Measurements from ENCODE around the gene PSD2.

PSD2 gene

DNA sequence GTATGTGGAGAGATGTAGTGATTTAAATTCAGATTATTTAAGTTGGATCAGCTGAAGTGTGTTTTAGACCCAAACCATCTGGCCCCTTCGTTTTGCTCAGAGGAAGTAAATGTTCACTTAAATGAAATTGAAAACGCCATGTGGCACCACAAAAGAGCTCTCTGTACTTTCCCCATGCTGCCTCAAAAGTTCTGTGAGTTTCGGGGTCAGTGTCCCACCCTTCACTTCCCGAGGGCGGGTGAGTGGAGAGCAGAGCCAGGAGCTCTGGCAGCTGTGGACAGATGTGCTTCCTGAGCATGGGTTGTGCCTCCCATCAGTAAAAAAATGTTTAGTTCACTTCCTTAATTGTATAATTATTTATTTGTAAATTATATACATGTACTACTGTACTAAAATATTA lies 48.4 kb downstream of the PSD2 start:
- no peak overlapping the region for H3K4ac ChIP-seq (ENCODE audit: low read depth in 1 of 2, low read length in 2 of 2)
- no peak overlapping the region for H3K9ac ChIP-seq (ENCODE audit: low read length)
- H2BK15ac ChIP-seq (ENCODE audit: low read depth, poor library complexity, severe bottlenecking): no peak overlapping the region
- H3K4me3 ChIP-seq (ENCODE audit: insufficient read depth in 1 of 2, low read depth in 1 of 2, low read length in 2 of 2): no peak overlapping the region
- H3K18ac ChIP-seq (ENCODE audit: low read depth in 1 of 2, low read length in 2 of 2): no peak overlapping the region
- peaks cover 7% of the 10 kb centered on the region for H3K4me1 ChIP-seq (ENCODE audit: control insufficient read depth, insufficient read depth, low read depth, low read length)
- no peak for DNase-seq
- no peaks in the 10 kb centered on the region for H3K79me1 ChIP-seq (replicated peaks; ENCODE audit: low read length, poor library complexity, severe bottlenecking)
- H3K27me3 ChIP-seq (ENCODE audit: control insufficient read depth in 1 of 2, insufficient read depth in 1 of 2, low read length in 2 of 2): peaks cover 39 to 58% of the 10 kb centered on the region in 2 experiments
- H2BK12ac ChIP-seq (ENCODE audit: low read length in 2 of 2): no peak overlapping the region
- no peak overlapping the region for H3K14ac ChIP-seq (ENCODE audit: low read length in 2 of 2)
- H2AFZ ChIP-seq (ENCODE audit: low read depth, low read length): no peak overlapping the region
- no peak overlapping the region for H3K4me2 ChIP-seq (ENCODE audit: low read length, poor library complexity, severe bottlenecking)
- WGBS: 69% methylated on average over 5 of the region's 5 CpGs
- no peak overlapping the region for H2BK120ac ChIP-seq (ENCODE audit: low read depth, low read length)
- no peaks in the 10 kb centered on the region for H3K9me3 ChIP-seq (ENCODE audit: control insufficient read depth, low read length)
- no peak overlapping the region for H4K8ac ChIP-seq (ENCODE audit: low read length)
- no peak overlapping the region for H3K27ac ChIP-seq (ENCODE audit: low read length, poor library complexity, severe bottlenecking)
- no peak overlapping the region for H4K91ac ChIP-seq (ENCODE audit: low read length)
- no peak overlapping the region for H2BK5ac ChIP-seq (ENCODE audit: low read depth, low read length, poor library complexity, severe bottlenecking)
- no peak overlapping the region for H3K23ac ChIP-seq (ENCODE audit: low read length in 2 of 2)
- no peaks in the 10 kb centered on the region for H3K36me3 ChIP-seq (ENCODE audit: control insufficient read depth in 1 of 2, insufficient read depth in 2 of 2, low read depth in 1 of 2, low read length in 2 of 2)
- H2AK5ac ChIP-seq (ENCODE audit: low read length, severe bottlenecking): no peak overlapping the region

GRCh38 chr5:139844472-139845145 lies 49.0 kb downstream of the PSD2 start:
- Histone ChIP-seq H3K36me3 (ENCODE audit: control insufficient read depth in 1 of 2, insufficient read depth in 2 of 2, low read depth in 1 of 2, low read length in 2 of 2) (no peaks in the 10 kb centered on the region), H4K8ac (ENCODE audit: low read length) (no peak overlapping the region), H3K27ac (ENCODE audit: low read length, poor library complexity, severe bottlenecking) (no peak overlapping the region), H3K18ac (ENCODE audit: low read depth in 1 of 2, low read length in 2 of 2) (no peak overlapping the region), H3K4me2 (ENCODE audit: low read length, poor library complexity, severe bottlenecking) (no peak overlapping the region), H3K27me3 (ENCODE audit: control insufficient read depth in 1 of 2, insufficient read depth in 1 of 2, low read length in 2 of 2) (peaks cover 36 to 59% of the 10 kb centered on the region in 2 experiments), H3K14ac (ENCODE audit: low read length in 2 of 2) (no peak overlapping the region), H3K23ac (ENCODE audit: low read length in 2 of 2) (no peak overlapping the region), H2BK120ac (ENCODE audit: low read depth, low read length) (no peak overlapping the region), H3K9me3 (ENCODE audit: control insufficient read depth, low read length) (no peaks in the 10 kb centered on the region), H2BK15ac (ENCODE audit: low read depth, poor library complexity, severe bottlenecking) (no peak overlapping the region), H3K4ac (ENCODE audit: low read depth in 1 of 2, low read length in 2 of 2) (no peak overlapping the region), H2BK12ac (ENCODE audit: low read length in 2 of 2) (no peak overlapping the region), H2AFZ (ENCODE audit: low read depth, low read length) (no peak overlapping the region), H3K4me1 (ENCODE audit: control insufficient read depth, insufficient read depth, low read depth, low read length) (peaks cover 7% of the 10 kb centered on the region), H3K79me1 (replicated peaks; ENCODE audit: low read length, poor library complexity, severe bottlenecking) (no peaks in the 10 kb centered on the region), H2BK5ac (ENCODE audit: low read depth, low read length, poor library complexity, severe bottlenecking) (no peak overlapping the region), H3K9ac (ENCODE audit: low read length) (no peak overlapping the region), H2AK5ac (ENCODE audit: low read length, severe bottlenecking) (no peak overlapping the region), H3K4me3 (ENCODE audit: insufficient read depth in 1 of 2, low read depth in 1 of 2, low read length in 2 of 2) (no peak overlapping the region), H4K91ac (ENCODE audit: low read length) (no peak overlapping the region)
- DNase-seq: peak; percentile 71
- WGBS: 34% methylated on average over 18 of the region's 18 CpGs

DNA sequence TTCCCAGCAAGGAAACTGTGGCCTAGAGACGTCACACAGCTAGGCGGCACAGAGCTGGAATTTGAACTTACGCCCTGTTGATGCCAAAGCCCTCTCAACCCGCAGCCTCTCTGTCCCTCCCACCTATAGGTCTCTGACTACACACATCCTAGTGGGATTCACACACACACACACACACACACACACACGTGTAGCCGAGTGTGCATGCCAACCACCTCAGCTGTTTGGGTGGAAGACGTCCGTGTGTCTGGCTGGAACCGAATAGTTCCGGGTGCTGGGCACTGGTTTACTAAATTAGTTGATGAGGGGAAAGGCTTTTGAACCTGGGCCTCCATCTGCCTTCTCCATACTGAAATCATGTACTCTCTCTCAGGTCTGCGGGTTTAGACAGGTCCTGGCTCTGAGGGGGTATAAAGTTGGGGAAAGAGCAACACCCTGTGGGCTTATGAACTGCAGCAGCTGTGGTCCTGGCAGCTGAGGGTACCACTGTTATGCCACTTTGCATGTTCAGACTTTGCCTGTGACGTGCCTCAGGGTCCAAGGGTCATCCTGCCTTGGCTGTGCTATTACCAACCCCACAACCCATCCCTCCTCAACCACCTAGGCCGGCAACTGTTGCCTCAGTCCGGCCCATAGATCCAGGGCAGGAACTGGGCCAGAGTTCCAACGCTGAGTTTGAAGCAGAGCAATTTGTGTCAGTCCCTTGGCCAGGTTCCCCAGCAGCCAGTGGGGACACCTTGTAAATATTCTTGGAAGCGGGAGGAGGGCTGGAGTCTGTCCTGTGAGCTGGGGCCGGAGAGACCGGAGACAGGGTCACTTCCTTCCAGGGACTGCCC lies 50.5 kb downstream of the PSD2 start:
- H2BK5ac ChIP-seq (ENCODE audit: low read depth, low read length, poor library complexity, severe bottlenecking): no peak overlapping the region
- no peak overlapping the region for H2AK5ac ChIP-seq (ENCODE audit: low read length, severe bottlenecking)
- no peaks in the 10 kb centered on the region for H3K36me3 ChIP-seq (ENCODE audit: control insufficient read depth in 1 of 2, insufficient read depth in 2 of 2, low read depth in 1 of 2, low read length in 2 of 2)
- no peaks in the 10 kb centered on the region for H3K79me1 ChIP-seq (replicated peaks; ENCODE audit: low read length, poor library complexity, severe bottlenecking)
- no peaks in the 10 kb centered on the region for H3K9me3 ChIP-seq (ENCODE audit: control insufficient read depth, low read length)
- 77% methylated on average over 15 of the region's 18 CpGs for WGBS
- H4K8ac ChIP-seq (ENCODE audit: low read length): no peak overlapping the region
- no peak for DNase-seq
- no peak overlapping the region for H3K18ac ChIP-seq (ENCODE audit: low read depth in 1 of 2, low read length in 2 of 2)
- H3K4me3 ChIP-seq (ENCODE audit: insufficient read depth in 1 of 2, low read depth in 1 of 2, low read length in 2 of 2): no peak overlapping the region
- no peak overlapping the region for H3K4me2 ChIP-seq (ENCODE audit: low read length, poor library complexity, severe bottlenecking)
- H2BK15ac ChIP-seq (ENCODE audit: low read depth, poor library complexity, severe bottlenecking): no peak overlapping the region
- H3K14ac ChIP-seq (ENCODE audit: low read length in 2 of 2): no peak overlapping the region
- H3K4ac ChIP-seq (ENCODE audit: low read depth in 1 of 2, low read length in 2 of 2): no peak overlapping the region
- H2BK12ac ChIP-seq (ENCODE audit: low read length in 2 of 2): peak overlapping the region in 1 of 2 experiments; percentile 10
- H3K27ac ChIP-seq (ENCODE audit: low read length, poor library complexity, severe bottlenecking): no peak overlapping the region
- peaks cover 36 to 66% of the 10 kb centered on the region in 2 experiments for H3K27me3 ChIP-seq (ENCODE audit: control insufficient read depth in 1 of 2, insufficient read depth in 1 of 2, low read length in 2 of 2)
- no peak overlapping the region for H3K9ac ChIP-seq (ENCODE audit: low read length)
- H3K4me1 ChIP-seq (ENCODE audit: control insufficient read depth, insufficient read depth, low read depth, low read length): peaks cover 7% of the 10 kb centered on the region
- H2AFZ ChIP-seq (ENCODE audit: low read depth, low read length): no peak overlapping the region
- no peak overlapping the region for H4K91ac ChIP-seq (ENCODE audit: low read length)
- no peak overlapping the region for H2BK120ac ChIP-seq (ENCODE audit: low read depth, low read length)
- H3K23ac ChIP-seq (ENCODE audit: low read length in 2 of 2): no peak overlapping the region

GRCh38 chr5:139847091-139847490 lies 51.5 kb downstream of the PSD2 start:
- peaks cover 7% of the 10 kb centered on the region for H3K4me1 ChIP-seq (ENCODE audit: control insufficient read depth, insufficient read depth, low read depth, low read length)
- H2BK12ac ChIP-seq (ENCODE audit: low read length in 2 of 2): no peak overlapping the region
- H4K8ac ChIP-seq (ENCODE audit: low read length): no peak overlapping the region
- no peak overlapping the region for H2AK5ac ChIP-seq (ENCODE audit: low read length, severe bottlenecking)
- no peak overlapping the region for H2BK120ac ChIP-seq (ENCODE audit: low read depth, low read length)
- H3K23ac ChIP-seq (ENCODE audit: low read length in 2 of 2): peak overlapping the region in 1 of 2 experiments; percentile 52
- H2AFZ ChIP-seq (ENCODE audit: low read depth, low read length): no peak overlapping the region
- 59% methylated on average over 10 of the region's 10 CpGs for WGBS
- H3K9ac ChIP-seq (ENCODE audit: low read length): no peak overlapping the region
- no peak overlapping the region for H3K18ac ChIP-seq (ENCODE audit: low read depth in 1 of 2, low read length in 2 of 2)
- no peak overlapping the region for H2BK15ac ChIP-seq (ENCODE audit: low read depth, poor library complexity, severe bottlenecking)
- peaks cover 0 to 6% of the 10 kb centered on the region in 2 experiments for H3K36me3 ChIP-seq (ENCODE audit: control insufficient read depth in 1 of 2, insufficient read depth in 2 of 2, low read depth in 1 of 2, low read length in 2 of 2)
- peaks cover 35 to 66% of the 10 kb centered on the region in 2 experiments for H3K27me3 ChIP-seq (ENCODE audit: control insufficient read depth in 1 of 2, insufficient read depth in 1 of 2, low read length in 2 of 2)
- H3K9me3 ChIP-seq (ENCODE audit: control insufficient read depth, low read length): no peaks in the 10 kb centered on the region
- H3K4me2 ChIP-seq (ENCODE audit: low read length, poor library complexity, severe bottlenecking): no peak overlapping the region
- no peak for DNase-seq
- no peak overlapping the region for H3K27ac ChIP-seq (ENCODE audit: low read length, poor library complexity, severe bottlenecking)
- no peak overlapping the region for H3K4ac ChIP-seq (ENCODE audit: low read depth in 1 of 2, low read length in 2 of 2)
- no peak overlapping the region for H3K14ac ChIP-seq (ENCODE audit: low read length in 2 of 2)
- no peak overlapping the region for H2BK5ac ChIP-seq (ENCODE audit: low read depth, low read length, poor library complexity, severe bottlenecking)
- H3K4me3 ChIP-seq (ENCODE audit: insufficient read depth in 1 of 2, low read depth in 1 of 2, low read length in 2 of 2): no peak overlapping the region
- H3K79me1 ChIP-seq (replicated peaks; ENCODE audit: low read length, poor library complexity, severe bottlenecking): no peaks in the 10 kb centered on the region
- H4K91ac ChIP-seq (ENCODE audit: low read length): no peak overlapping the region
